Regular cardiac myocyte (primary cell): Measurements from ENCODE around the gene CC2D2A. TPM values are rescaled to one million over a fixed set of nuclear protein-coding genes. Genes with fewer than 3 reads are reported as not detected.

Experiments
- total RNA-seq: library from RNA; depleted of rRNA; stranded (reverse); fragments of >200 nt; gene quantifications from 2 replicates; pipeline ENCODE4 v1.2.3, GENCODE V29; 2014

CC2D2A gene
- 13.4 and 17.8 TPM in 2 replicates for total RNA-seq

GRCh38 chr4:15469402-15470127 lies at the start of gene CC2D2A:
Gene CC2D2A (plus strand): TSS chr4:15469882. CDS start chr4:15475933, 6,051 bp downstream.

DNA sequence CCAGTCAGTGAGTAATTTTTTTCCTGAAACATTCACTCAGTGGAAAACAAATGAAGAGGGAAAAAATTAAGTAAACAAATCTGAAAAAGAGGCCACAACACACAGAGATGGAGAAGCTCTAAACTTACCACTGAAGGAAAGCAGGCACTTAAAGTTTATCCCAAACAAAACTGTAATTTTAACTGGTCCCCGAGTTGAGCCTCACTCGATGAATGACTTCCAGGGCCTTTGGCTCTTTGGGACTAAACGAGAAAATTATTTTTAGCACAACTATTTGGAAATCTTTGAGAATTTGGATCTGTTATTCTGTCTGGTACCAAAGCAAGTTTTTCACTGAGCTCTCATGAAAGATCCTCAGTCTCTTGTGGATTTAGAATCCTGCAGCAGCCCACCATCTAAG lies 42.0 kb upstream of the CC2D2A start, which contains the start of gene C1QTNF7:
Gene C1QTNF7 (plus strand): TSS at position 333 of the 400 bp plus-strand sequence. CDS start 7,711 bp downstream, outside the sequence.

Other genes with a start within 250 kb of the CC2D2A start
- 0.58 and 1.4 TPM in 2 replicates for gene C1QTNF7, start 41.8 kb upstream of the CC2D2A start, total RNA-seq
- gene FBXL5, start 185.5 kb downstream of the CC2D2A start, total RNA-seq: 103 and 336 TPM in 2 replicates
- 24.5 and 42.0 TPM in 2 replicates for gene FAM200B, start 211.9 kb downstream of the CC2D2A start, total RNA-seq
- gene BST1, start 233.2 kb downstream of the CC2D2A start, total RNA-seq: 6.7 and 39.5 TPM in 2 replicates